H1 (cell line): ENCODE measurements around the gene EBPL. TPM values are rescaled to one million over a fixed set of nuclear protein-coding genes. Genes with fewer than 3 reads are reported as not detected.

Experiments
- CTCF ChIA-PET: fragments of 300-600 bp; sonication (Branson Sonifier 250); formaldehyde crosslinking; loops from one replicate; lab custom pipeline; 2021; ENCODE audit not compliant: partially characterized antibody; lab: Charles Lee
- POLR2A ChIA-PET: fragments of 300-600 bp; sonication (Branson Sonifier 250); formaldehyde crosslinking; loops from one replicate; lab custom pipeline; 2021; ENCODE audit warnings: inconsistent platforms; ENCODE audit not compliant: partially characterized antibody; lab: Charles Lee
- DNase-seq, 2 experiments: peaks; one replicate each; pipeline versions ENCODE4 v3.0.0 to v3.0.0-alpha.2; 2010 to 2022; ENCODE audit warnings: low spot score in 2 of 2, low read depth in 1 of 2, mixed read lengths in 1 of 2
- FAIRE-seq: peaks from 2 replicates; lab custom pipeline; 2011; peaks lifted over from hg19 to GRCh38; lab: Jason Lieb, UNC
- H2AFZ ChIP-seq: 2 replicates; pipeline ENCODE4 v1.8.1; 2012; ENCODE audit warnings: low read length, inconsistent platforms
- H2AK5ac ChIP-seq: 2 replicates; pipeline ENCODE4 v1.6.1; 2013; ENCODE audit warnings: low read depth, low read length
- H2BK120ac ChIP-seq: replicated peaks from 2 replicates; pipeline ENCODE3; 2013; ENCODE audit warnings: low read depth, low read length, inconsistent platforms
- H2BK12ac ChIP-seq: 2 replicates; pipeline ENCODE4 v1.6.1; 2013; ENCODE audit warnings: low read depth, low read length
- H2BK15ac ChIP-seq: 2 replicates; pipeline ENCODE4 v1.6.1; 2013; ENCODE audit warnings: low read length
- H2BK20ac ChIP-seq: 2 replicates; pipeline ENCODE4 v1.6.1; 2013; ENCODE audit warnings: low read length
- H2BK5ac ChIP-seq: 2 replicates; pipeline ENCODE4 v1.6.1; 2013; ENCODE audit warnings: low read depth, low read length
- H3K14ac ChIP-seq: 2 replicates; pipeline ENCODE4 v1.6.1; 2013; ENCODE audit warnings: inconsistent platforms; ENCODE audit not compliant: insufficient read length
- H3K18ac ChIP-seq: 2 replicates; pipeline ENCODE4 v1.6.1; 2013; ENCODE audit warnings: low read length; ENCODE audit errors: extremely low read depth
- H3K23ac ChIP-seq: 2 replicates; pipeline ENCODE4 v1.6.1; 2013; ENCODE audit warnings: inconsistent platforms; ENCODE audit not compliant: insufficient read length
- H3K23me2 ChIP-seq: 2 replicates; pipeline ENCODE4 v1.6.1; 2013; ENCODE audit warnings: low read depth, low read length
- H3K27ac ChIP-seq: 2 replicates; pipeline ENCODE4 v1.6.1; 2011; ENCODE audit warnings: low read depth, low read length, inconsistent platforms
- H3K27me3 ChIP-seq, 4 experiments: replicated peaks in 1 of 4; 1 replicate in 1 of 4; 2 replicates in 3 of 4; pipeline versions ENCODE4 v1.6.1 to v1.8.1; 2011 to 2013; ENCODE audit warnings: low read length in 3 of 4, mild to moderate bottlenecking in 3 of 4, inconsistent platforms in 2 of 4, mixed read lengths in 2 of 4, moderate library complexity in 1 of 4; ENCODE audit not compliant: control insufficient read depth in 3 of 4, insufficient read depth in 3 of 4; ENCODE audit errors: extremely low read depth in 1 of 4
- H3K36me3 ChIP-seq, 4 experiments: 2 replicates each; pipeline versions ENCODE4 v1.6.1 to v1.8.1; 2011 to 2013; ENCODE audit warnings: mild to moderate bottlenecking in 4 of 4, low read length in 3 of 4, moderate library complexity in 2 of 4, control low read depth in 1 of 4, inconsistent platforms in 1 of 4; ENCODE audit not compliant: insufficient read depth in 4 of 4, control insufficient read depth in 2 of 4
- H3K4ac ChIP-seq: replicated peaks from 2 replicates; pipeline ENCODE3; 2013; ENCODE audit warnings: low read length, low read depth, mixed read lengths, inconsistent platforms; ENCODE audit not compliant: insufficient read length
- H3K4me1 ChIP-seq, 4 experiments: replicated peaks in 1 of 4; 1 replicate in 1 of 4; 2 replicates in 3 of 4; pipeline versions ENCODE4 v1.6.1 to v1.8.1; 2011 to 2013; ENCODE audit warnings: low read length in 3 of 4, inconsistent platforms in 2 of 4, mixed read lengths in 1 of 4; ENCODE audit not compliant: insufficient read depth in 4 of 4, control insufficient read depth in 3 of 4
- H3K4me2 ChIP-seq, 2 experiments: 2 replicates each; pipeline versions ENCODE4 v1.6.1 to v1.8.1; 2011 to 2013; ENCODE audit warnings: low read depth in 2 of 2, low read length in 2 of 2, control low read depth in 1 of 2, inconsistent platforms in 1 of 2, mild to moderate bottlenecking in 1 of 2; ENCODE audit not compliant: insufficient read depth in 1 of 2
- H3K4me3 ChIP-seq, 4 experiments: fragments of 200-600, 300-600 bp in 1 of 4; sonication (generic), shearing (Covaris generic), sonication (Bioruptor Twin) in 1 of 4; 2 replicates each; pipeline versions ENCODE4 v1.5.1 to v1.8.1; 2011 to 2016; ENCODE audit warnings: low read length in 4 of 4, low read depth in 3 of 4, control low read depth in 2 of 4, inconsistent platforms in 2 of 4, mild to moderate bottlenecking in 2 of 4, mixed read lengths in 1 of 4, moderate library complexity in 1 of 4; ENCODE audit not compliant: insufficient read depth in 2 of 4; ENCODE audit errors: extremely low read depth in 1 of 4
- H3K56ac ChIP-seq: replicated peaks from 2 replicates; pipeline ENCODE3; 2013; ENCODE audit warnings: low read depth, mild to moderate bottlenecking, mixed read lengths, low read length, inconsistent platforms; ENCODE audit not compliant: insufficient read length
- H3K79me1 ChIP-seq: 2 replicates; pipeline ENCODE4 v1.6.1; 2013; ENCODE audit warnings: low read depth, low read length, control low read depth
- H3K79me2 ChIP-seq, 2 experiments: 2 replicates each; pipeline versions ENCODE4 v1.6.1 to v1.8.1; 2012 to 2013; ENCODE audit warnings: low read length in 2 of 2, mild to moderate bottlenecking in 2 of 2, inconsistent platforms in 1 of 2; ENCODE audit not compliant: insufficient read depth in 2 of 2, control insufficient read depth in 1 of 2
- H3K9ac ChIP-seq, 4 experiments: replicated peaks in 1 of 4; 1 replicate in 1 of 4; 2 replicates in 3 of 4; pipeline versions ENCODE4 v1.6.1 to v1.8.1; 2011 to 2013; ENCODE audit warnings: low read depth in 3 of 4, low read length in 3 of 4, control low read depth in 2 of 4, mild to moderate bottlenecking in 2 of 4, moderate library complexity in 2 of 4, inconsistent platforms in 1 of 4; ENCODE audit errors: extremely low read depth in 1 of 4
- H3K9me3 ChIP-seq, 2 experiments: 2 replicates each; pipeline versions ENCODE4 v1.6.1 to v1.8.1; 2012 to 2013; ENCODE audit warnings: mild to moderate bottlenecking in 2 of 2, moderate library complexity in 2 of 2, control low read depth in 1 of 2, inconsistent platforms in 1 of 2, low read depth in 1 of 2, low read length in 1 of 2, mixed read lengths in 1 of 2; ENCODE audit not compliant: insufficient read depth in 2 of 2
- H4K20me1 ChIP-seq, 2 experiments: replicated peaks in 1 of 2; 2 replicates each; pipeline versions ENCODE3 to v1.8.1; 2011 to 2013; ENCODE audit warnings: inconsistent platforms in 2 of 2, low read length in 2 of 2, mild to moderate bottlenecking in 1 of 2; ENCODE audit not compliant: insufficient read depth in 2 of 2, control insufficient read depth in 1 of 2
- H4K5ac ChIP-seq: 2 replicates; pipeline ENCODE4 v1.6.1; 2013; ENCODE audit warnings: low read length, low read depth, mixed read lengths, inconsistent platforms; ENCODE audit not compliant: insufficient read length
- H4K8ac ChIP-seq: 2 replicates; pipeline ENCODE4 v1.8.0; 2013; ENCODE audit warnings: mild to moderate bottlenecking, moderate library complexity, low read length, inconsistent platforms; ENCODE audit not compliant: insufficient read depth; ENCODE audit errors: extremely low read depth
- H4K91ac ChIP-seq: replicated peaks from 2 replicates; pipeline ENCODE3; 2013; ENCODE audit warnings: low read length, mixed read lengths, inconsistent platforms; ENCODE audit not compliant: insufficient read length
- ASH2L ChIP-seq: fragments of 200-600, 300-600 bp; sonication (generic); IDR thresholded peaks from one replicate; pipeline ENCODE4 v1.7.1; 2017; ENCODE audit warnings: low read length
- BACH1 ChIP-seq: IDR thresholded peaks from 2 replicates; pipeline ENCODE4 v1.6.1; 2012; ENCODE audit warnings: low read length, improper control_type of control experiment
- BRCA1 ChIP-seq: IDR thresholded peaks from 2 replicates; pipeline ENCODE4 v1.6.1; 2012; ENCODE audit warnings: low read depth, low read length, improper control_type of control experiment
- HDAC2 ChIP-seq, 2 experiments: fragments of 300-600 bp in 1 of 2; sonication (generic) in 1 of 2; IDR thresholded peaks; 2 replicates each; pipeline ENCODE4 v1.6.1; 2011 to 2012; ENCODE audit warnings: low read depth in 2 of 2, low read length in 2 of 2, mild to moderate bottlenecking in 2 of 2, moderate library complexity in 2 of 2, borderline replicate concordance in 1 of 2, inconsistent platforms in 1 of 2
- JUND ChIP-seq: IDR thresholded peaks from 2 replicates; pipeline ENCODE4 v1.6.1; 2011; ENCODE audit warnings: mild to moderate bottlenecking, improper control_type of control experiment, low read length
- KDM4A ChIP-seq: IDR thresholded peaks from one replicate; pipeline ENCODE4 v1.7.1; 2012; ENCODE audit warnings: low read depth, mild to moderate bottlenecking, moderate library complexity, low read length, inconsistent platforms; ENCODE audit not compliant: severe bottlenecking
- MAX ChIP-seq: IDR thresholded peaks from 2 replicates; pipeline ENCODE4 v1.6.1; 2012; ENCODE audit warnings: inconsistent platforms
- SAP30 ChIP-seq: fragments of 300-600 bp; sonication (generic); IDR thresholded peaks from 2 replicates; pipeline ENCODE4 v1.7.1; 2012; ENCODE audit warnings: low read length, moderate library complexity, mild to moderate bottlenecking, inconsistent platforms; ENCODE audit not compliant: insufficient read depth, insufficient replicate concordance
- SIN3A ChIP-seq, 2 experiments: IDR thresholded peaks in 1 of 2; conservative IDR thresholded peaks in 1 of 2; 2 replicates each; pipeline ENCODE4 v1.6.1; 2011 to 2012; ENCODE audit warnings: low read length in 2 of 2, improper control_type of control experiment in 1 of 2, low read depth in 1 of 2, mild to moderate bottlenecking in 1 of 2
- SIRT6 ChIP-seq: IDR thresholded peaks from one replicate; pipeline ENCODE4 v1.7.1; 2012; ENCODE audit warnings: low read length, inconsistent platforms
- SP2 ChIP-seq: IDR thresholded peaks from 2 replicates; pipeline ENCODE4 v1.6.1; 2012; ENCODE audit warnings: mild to moderate bottlenecking, low read length, inconsistent platforms
- SP4 ChIP-seq: IDR thresholded peaks from 2 replicates; pipeline ENCODE4 v1.6.1; 2012; ENCODE audit warnings: low read length, inconsistent platforms
- TAF7 ChIP-seq: optimal IDR thresholded peaks from 2 replicates; pipeline ENCODE3; 2011; ENCODE audit warnings: low read depth, mild to moderate bottlenecking, inconsistent platforms, low read length, moderate library complexity, borderline replicate concordance
- TBP ChIP-seq: IDR thresholded peaks from 2 replicates; pipeline ENCODE4 v1.6.1; 2011; ENCODE audit warnings: low read depth, low read length, improper control_type of control experiment
- WGBS, 2 experiments: shearing (Covaris generic) in 1 of 2; methylation state at CpG; one replicate each; pipeline versions ENCODE4 v1.1.6 to v1.1.7; 2013 to 2015; ENCODE audit warnings: low lambda C conversion rate in 2 of 2, mixed read lengths in 2 of 2, inconsistent platforms in 1 of 2, low coverage in 1 of 2, missing lambda C conversion rate in 1 of 2; ENCODE audit not compliant: insufficient replicate concordance in 2 of 2, insufficient coverage in 1 of 2, insufficient read length in 1 of 2; ENCODE audit errors: extremely low coverage in 1 of 2, missing lambda C conversion rate in 1 of 2; 5-methylcytosine and 5-hydroxymethylcytosine counted together
- polyA plus RNA-seq, 7 experiments: library from polyadenylated mRNA; depleted of rRNA in 3 of 7; stranded (reverse) in 5 of 7; unstranded in 2 of 7; fragments of >200 nt in 5 of 7; fragments of 200-250 nt in 2 of 7; gene quantifications; 1 replicate in 5 of 7; 2 replicates in 1 of 7; 4 replicates in 1 of 7; pipeline versions ENCODE4 v1.2.1 to v1.2.3, GENCODE V29; 2011 to 2013; ENCODE audit warnings: missing spikeins in 2 of 7, mixed read lengths in 2 of 7
- total RNA-seq: library from RNA; stranded (reverse); fragmentation: NEBNext Ultra II Directional; extraction: Animal tissue kit (Norgen Biotek cat#: 25700); gene quantifications from 2 replicates; pipeline ENCODE4 v1.2.1, GENCODE V29; 2021

The EBPL gene
- total and polyA plus RNA-seq, 2 of the 8 experiments (the other 6 are each of a cell fraction or from before 2014, with no cell fraction given), result 130 to 204 TPM

- CTCF ChIA-PET, result no interaction called here
Measured at GRCh38 chr13:49714757-49715156, 23.5 kb upstream of the EBPL start.

More at GRCh38 chr13:49714757-49715156, 23.5 kb upstream of the EBPL start:
- Histone ChIP-seq H2BK12ac (no peak overlapping the region), H2AFZ (no peak overlapping the region), H3K18ac (no peak overlapping the region), H3K9ac (no peak overlapping the region), H3K36me3 (peaks cover 0 to 30% (median 11%) of the 10 kb centered on the region in 4 experiments; a peak in 4 of 8 replicates), H3K79me1 (no peaks in the 10 kb centered on the region), H2BK20ac (no peak overlapping the region), H2BK15ac (no peak overlapping the region), H4K20me1 (peaks cover 0 to 2% of the 10 kb centered on the region in 2 experiments), H2BK5ac (no peak overlapping the region), H3K4me1 (peaks cover 0 to 4% (median 0%) of the 10 kb centered on the region in 4 experiments; a peak in 2 of 7 replicates), H4K8ac (no peak overlapping the region), H2BK120ac (no peak overlapping the region), H3K14ac (no peak overlapping the region), H3K23me2 (no peaks in the 10 kb centered on the region), H3K9me3 (peaks cover 0 to 3% of the 10 kb centered on the region in 2 experiments; a peak in 1 of 4 replicates), H4K91ac (no peak overlapping the region), H3K27ac (no peak overlapping the region), H3K79me2 (no peaks in the 10 kb centered on the region), H3K4ac (no peak overlapping the region), H4K5ac (no peak overlapping the region), H3K23ac (no peak overlapping the region), H2AK5ac (no peak overlapping the region), H3K56ac (no peak overlapping the region), H3K4me2 (no peak overlapping the region), H3K27me3 (no peaks in the 10 kb centered on the region), H3K4me3 (no peak overlapping the region)
- POLR2A ChIA-PET, result no interaction called here
- DNase-seq (no peak), FAIRE-seq (no peak)
- TF ChIP-seq SP2, result no peak
- TF ChIP-seq SP4, result no peak
- TF ChIP-seq BACH1, result no peak
- no peak for TF ChIP-seq SIN3A (conservative IDR thresholded peaks at IDR 0.05 in 1 of 2, IDR thresholded peaks at IDR 0.05 in 1 of 2; ENCODE audit: low read depth in 1 of 2, low read length in 2 of 2)
- TF ChIP-seq BRCA1, result no peak
- TF ChIP-seq JUND, result no peak
- no peak for TF ChIP-seq SIRT6
- TF ChIP-seq SAP30, result no peak
- no peak for TF ChIP-seq MAX
- no peak for TF ChIP-seq KDM4A
- no peak for TF ChIP-seq TBP
- TF ChIP-seq TAF7, result no peak
- no peak for TF ChIP-seq HDAC2 (IDR thresholded peaks at IDR 0.05; ENCODE audit: borderline replicate concordance in 1 of 2, low read depth in 2 of 2, low read length in 2 of 2)
- TF ChIP-seq ASH2L, result no peak
- WGBS, 2 experiments, result 91% methylated on average over 1 of the region's 1 CpG; no CpG with 5 or more reads in 1 of the 2 experiments
